Measurements from ENCODE around the gene SLC25A13.

SLC25A13 gene

DNA sequence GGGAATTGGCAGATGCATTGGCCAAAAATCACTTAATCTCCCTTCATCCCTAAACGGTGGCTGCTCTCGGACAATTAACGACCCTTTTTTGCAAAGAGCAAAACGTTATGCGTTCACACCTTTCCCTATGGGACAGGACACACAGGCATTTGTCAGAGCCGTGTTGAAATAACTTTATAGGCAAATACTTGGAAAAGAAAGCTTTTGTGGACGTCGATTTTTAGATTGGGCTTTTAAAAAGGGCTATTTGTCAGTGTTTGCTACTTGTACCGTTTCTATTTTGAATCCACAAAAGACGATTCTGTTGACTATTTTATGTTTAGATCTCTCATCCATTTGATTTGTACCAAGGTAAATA, 245.6 kb downstream of the SLC25A13 start:
- no peak for DNase-seq

DNA sequence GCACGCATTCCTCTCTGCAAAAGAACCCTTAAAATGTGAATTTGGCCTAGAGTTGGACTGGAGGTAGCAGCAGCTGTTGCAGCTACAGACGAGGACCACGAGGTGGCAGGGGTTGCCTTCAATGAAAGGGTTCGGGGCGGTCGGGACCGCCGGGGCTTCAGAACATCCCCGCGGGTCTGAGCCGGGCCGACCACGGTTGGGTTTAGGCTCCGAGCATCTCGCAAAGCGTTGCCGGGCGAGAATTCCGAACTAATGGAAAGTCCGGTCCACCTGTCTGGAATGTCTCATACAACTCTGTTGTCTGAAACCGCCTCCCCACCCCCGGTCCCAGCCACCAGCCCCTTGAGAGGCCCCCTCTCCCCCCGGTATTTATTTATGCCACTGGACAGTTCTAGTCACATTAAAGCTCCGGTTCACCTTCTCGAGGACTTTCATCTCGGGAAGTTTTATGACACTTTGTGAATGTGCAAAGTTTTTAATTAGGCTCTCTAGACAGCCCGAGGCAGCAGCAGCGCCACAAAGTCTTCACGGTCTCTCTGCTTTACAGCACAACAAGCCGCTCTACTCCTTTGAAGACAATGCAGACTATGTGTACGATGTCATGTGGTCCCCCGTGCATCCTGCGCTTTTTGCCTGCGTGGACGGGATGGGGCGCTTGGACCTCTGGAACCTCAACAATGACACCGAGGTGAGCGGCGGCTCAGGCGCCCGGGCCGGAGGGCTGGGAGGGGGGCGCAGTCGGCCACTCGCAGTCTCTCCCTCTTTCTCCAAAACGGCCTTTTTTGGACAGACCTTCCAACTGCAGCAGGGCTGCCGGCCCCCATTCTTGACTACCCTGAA, 246.2 kb downstream of the SLC25A13 start:
- peak; percentile 80 for DNase-seq

DNA sequence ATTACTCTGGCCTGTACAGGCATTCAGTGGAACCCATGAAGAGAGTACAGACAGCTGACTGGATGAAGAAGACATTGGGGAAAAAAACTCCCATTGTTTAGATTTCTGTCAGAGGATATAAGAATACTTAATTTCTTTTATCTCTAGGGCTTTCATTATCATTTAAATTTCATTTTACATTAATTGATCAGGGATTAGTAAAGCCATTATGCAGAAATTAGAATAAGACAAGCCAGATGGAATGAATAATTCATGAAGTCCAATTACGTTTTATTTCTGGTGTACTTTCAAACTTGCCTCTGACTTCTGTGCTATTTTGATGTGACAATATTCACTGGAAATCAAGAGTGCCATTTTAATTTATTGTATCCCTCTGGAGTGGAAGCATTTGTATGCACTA, 247.0 kb downstream of the SLC25A13 start:
- no peak for DNase-seq

All from NCI-H1436 (cell line).